ENCODE results near the gene SDK2.

Gene SDK2

DNA sequence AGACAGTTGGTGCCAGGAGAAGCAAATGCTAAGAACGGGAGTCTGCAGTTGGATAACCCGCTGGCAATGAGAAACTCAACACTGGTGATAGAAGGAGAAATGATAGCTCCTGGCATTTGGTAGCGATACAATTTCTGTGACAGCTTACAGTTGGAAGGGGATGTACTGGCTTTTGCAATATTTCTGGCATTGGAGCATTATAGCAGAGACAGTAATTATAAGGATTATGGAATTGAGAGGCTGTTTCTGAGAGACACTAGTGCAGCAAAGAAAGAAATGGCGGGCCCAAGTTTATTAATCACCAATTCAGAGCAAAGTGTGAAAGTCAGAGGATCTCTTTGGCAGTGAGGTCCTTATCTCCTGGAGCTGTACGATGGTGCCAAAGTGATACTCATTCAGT lies 16.1 kb upstream of the SDK2 start:
- Histone ChIP-seq H3K27ac (replicated peaks) (no peak overlapping the region), H3K4me3 (replicated peaks; ENCODE audit: insufficient read depth, low read length) (no peak overlapping the region), H3K27me3 (ENCODE audit: insufficient read depth, poor library complexity, severe bottlenecking) (no peaks in the 10 kb centered on the region)
- TF ChIP-seq SPI1 (IDR thresholded peaks at IDR 0.05; ENCODE audit: borderline replicate concordance, low read depth): no peak
- TF ChIP-seq POLR2AphosphoS5 (IDR thresholded peaks at IDR 0.05; ENCODE audit: low read depth): no peak
- no peak for DNase-seq (ENCODE audit: low read depth in 1 of 2, low spot score in 1 of 2)

DNA sequence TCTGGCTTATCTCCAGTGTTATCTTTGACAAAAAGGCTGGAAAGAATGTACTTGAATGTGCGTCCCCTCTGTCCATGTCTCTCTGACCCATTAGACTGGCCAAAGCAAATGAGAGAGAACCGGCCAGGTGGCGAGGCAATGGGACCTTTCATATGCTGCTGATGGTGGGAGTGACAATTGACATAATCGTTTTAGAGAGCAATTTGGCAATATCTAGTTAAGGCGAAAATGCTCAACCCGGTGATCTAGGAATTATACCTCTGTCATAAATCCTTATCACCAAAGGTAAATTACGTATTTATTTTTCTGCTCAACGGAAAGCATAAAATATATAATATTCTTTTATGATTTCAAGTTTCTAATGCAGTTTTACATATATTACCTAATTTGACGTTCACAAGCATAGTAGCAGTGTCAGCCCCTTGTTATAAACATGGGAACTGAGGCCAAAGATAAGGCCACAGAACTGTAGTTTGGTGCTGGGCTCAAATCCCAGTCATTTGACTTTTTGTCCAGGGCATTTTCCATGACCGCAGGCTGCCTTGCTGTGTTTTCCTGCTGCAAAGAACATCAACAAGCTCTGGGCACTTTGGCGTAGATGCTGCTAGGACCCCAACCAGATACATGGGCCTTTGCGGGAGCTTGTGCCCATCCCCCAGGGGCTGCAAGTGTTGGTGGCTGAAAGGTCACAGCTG lies 14.7 kb upstream of the SDK2 start:
- H3K27me3 ChIP-seq (ENCODE audit: insufficient read depth, poor library complexity, severe bottlenecking): no peaks in the 10 kb centered on the region
- DNase-seq (ENCODE audit: low read depth in 1 of 2, low spot score in 1 of 2): no peak
- H3K27ac ChIP-seq (replicated peaks): no peak overlapping the region
- TF ChIP-seq, protein P1, sequence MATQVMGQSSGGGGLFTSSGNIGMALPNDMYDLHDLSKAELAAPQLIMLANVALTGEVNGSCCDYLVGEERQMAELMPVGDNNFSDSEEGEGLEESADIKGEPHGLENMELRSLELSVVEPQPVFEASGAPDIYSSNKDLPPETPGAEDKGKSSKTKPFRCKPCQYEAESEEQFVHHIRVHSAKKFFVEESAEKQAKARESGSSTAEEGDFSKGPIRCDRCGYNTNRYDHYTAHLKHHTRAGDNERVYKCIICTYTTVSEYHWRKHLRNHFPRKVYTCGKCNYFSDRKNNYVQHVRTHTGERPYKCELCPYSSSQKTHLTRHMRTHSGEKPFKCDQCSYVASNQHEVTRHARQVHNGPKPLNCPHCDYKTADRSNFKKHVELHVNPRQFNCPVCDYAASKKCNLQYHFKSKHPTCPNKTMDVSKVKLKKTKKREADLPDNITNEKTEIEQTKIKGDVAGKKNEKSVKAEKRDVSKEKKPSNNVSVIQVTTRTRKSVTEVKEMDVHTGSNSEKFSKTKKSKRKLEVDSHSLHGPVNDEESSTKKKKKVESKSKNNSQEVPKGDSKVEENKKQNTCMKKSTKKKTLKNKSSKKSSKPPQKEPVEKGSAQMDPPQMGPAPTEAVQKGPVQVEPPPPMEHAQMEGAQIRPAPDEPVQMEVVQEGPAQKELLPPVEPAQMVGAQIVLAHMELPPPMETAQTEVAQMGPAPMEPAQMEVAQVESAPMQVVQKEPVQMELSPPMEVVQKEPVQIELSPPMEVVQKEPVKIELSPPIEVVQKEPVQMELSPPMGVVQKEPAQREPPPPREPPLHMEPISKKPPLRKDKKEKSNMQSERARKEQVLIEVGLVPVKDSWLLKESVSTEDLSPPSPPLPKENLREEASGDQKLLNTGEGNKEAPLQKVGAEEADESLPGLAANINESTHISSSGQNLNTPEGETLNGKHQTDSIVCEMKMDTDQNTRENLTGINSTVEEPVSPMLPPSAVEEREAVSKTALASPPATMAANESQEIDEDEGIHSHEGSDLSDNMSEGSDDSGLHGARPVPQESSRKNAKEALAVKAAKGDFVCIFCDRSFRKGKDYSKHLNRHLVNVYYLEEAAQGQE (IDR thresholded peaks at IDR 0.05; ENCODE audit: insufficient replicate concordance, low read depth): no peak
- TF ChIP-seq POLR2AphosphoS5 (IDR thresholded peaks at IDR 0.05; ENCODE audit: low read depth) (no peak), GABPA (IDR thresholded peaks at IDR 0.05; ENCODE audit: low read depth) (no peak), SPI1 (IDR thresholded peaks at IDR 0.05; ENCODE audit: borderline replicate concordance, low read depth) (no peak)
- TF ChIP-seq, protein P2, sequence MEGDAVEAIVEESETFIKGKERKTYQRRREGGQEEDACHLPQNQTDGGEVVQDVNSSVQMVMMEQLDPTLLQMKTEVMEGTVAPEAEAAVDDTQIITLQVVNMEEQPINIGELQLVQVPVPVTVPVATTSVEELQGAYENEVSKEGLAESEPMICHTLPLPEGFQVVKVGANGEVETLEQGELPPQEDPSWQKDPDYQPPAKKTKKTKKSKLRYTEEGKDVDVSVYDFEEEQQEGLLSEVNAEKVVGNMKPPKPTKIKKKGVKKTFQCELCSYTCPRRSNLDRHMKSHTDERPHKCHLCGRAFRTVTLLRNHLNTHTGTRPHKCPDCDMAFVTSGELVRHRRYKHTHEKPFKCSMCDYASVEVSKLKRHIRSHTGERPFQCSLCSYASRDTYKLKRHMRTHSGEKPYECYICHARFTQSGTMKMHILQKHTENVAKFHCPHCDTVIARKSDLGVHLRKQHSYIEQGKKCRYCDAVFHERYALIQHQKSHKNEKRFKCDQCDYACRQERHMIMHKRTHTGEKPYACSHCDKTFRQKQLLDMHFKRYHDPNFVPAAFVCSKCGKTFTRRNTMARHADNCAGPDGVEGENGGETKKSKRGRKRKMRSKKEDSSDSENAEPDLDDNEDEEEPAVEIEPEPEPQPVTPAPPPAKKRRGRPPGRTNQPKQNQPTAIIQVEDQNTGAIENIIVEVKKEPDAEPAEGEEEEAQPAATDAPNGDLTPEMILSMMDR (IDR thresholded peaks at IDR 0.05; ENCODE audit: insufficient read depth, low read length): no peak
- no peak overlapping the region for H3K4me3 ChIP-seq (replicated peaks; ENCODE audit: insufficient read depth, low read length)

DNA sequence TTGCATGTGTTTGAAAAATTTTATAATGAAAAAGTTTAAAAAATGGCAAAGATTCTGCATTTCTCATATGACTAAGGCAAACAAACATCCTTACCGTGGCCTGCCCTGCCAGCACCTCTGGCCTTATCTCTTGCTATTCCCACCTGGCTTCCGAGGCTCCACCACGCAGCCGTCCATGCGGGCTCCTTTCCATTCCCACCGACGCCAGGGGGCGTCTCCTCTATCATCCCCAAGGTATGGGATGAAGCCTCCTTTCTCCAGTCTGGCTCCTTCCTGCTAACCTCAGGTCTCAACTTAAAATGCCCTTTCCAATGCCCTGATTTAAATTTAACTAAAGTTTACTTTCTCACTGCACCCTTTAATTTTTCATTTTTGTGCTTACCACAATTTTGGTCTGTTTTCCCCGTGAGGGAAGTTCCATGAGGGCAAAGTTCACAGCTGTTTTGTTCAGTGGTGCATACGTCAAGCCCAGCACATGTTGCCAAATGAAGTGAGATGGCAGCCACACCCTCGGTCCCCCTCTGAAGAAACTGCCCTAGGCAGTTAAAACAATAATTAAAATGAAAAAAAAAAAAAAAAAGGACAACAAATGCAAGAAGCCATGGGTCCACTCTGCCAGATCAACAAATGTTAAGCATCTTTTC lies 13.3 kb upstream of the SDK2 start:
- Histone ChIP-seq H3K27me3 (ENCODE audit: insufficient read depth, poor library complexity, severe bottlenecking) (no peaks in the 10 kb centered on the region), H3K4me3 (replicated peaks; ENCODE audit: insufficient read depth, low read length) (no peak overlapping the region), H3K27ac (replicated peaks) (no peak overlapping the region)
- TF ChIP-seq, protein P2 (IDR thresholded peaks at IDR 0.05; ENCODE audit: insufficient read depth, low read length): no peak
- DNase-seq (ENCODE audit: low read depth in 1 of 2, low spot score in 1 of 2): peak in 1 of 2 experiments; percentile 28

DNA sequence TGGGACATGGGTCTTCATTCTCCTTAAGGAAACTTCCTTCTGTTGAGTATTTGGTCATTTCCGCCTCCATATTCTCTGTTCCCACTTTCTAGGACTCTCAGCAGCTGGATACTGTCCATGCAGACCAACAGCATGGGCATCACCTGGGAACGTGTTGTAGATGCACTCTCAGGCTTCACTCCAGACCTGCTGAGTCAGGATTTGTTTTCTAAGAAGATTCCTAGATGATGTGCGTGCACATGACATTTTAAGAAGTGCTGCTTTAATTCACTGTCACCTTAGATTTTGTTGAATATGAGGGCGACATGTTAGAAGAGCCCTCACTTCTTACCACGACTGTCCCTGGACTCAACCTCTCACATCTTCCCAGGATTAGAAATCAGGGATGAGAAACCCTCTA lies 10.0 kb upstream of the SDK2 start:
- H3K27me3 ChIP-seq (ENCODE audit: insufficient read depth, poor library complexity, severe bottlenecking): no peaks in the 10 kb centered on the region
- no peak for DNase-seq (ENCODE audit: low read depth in 1 of 2, low spot score in 1 of 2)
- no peak for TF ChIP-seq GABPA (IDR thresholded peaks at IDR 0.05; ENCODE audit: low read depth)
- TF ChIP-seq, protein P1 (IDR thresholded peaks at IDR 0.05; ENCODE audit: insufficient replicate concordance, low read depth): no peak
- no peak for TF ChIP-seq SPI1 (IDR thresholded peaks at IDR 0.05; ENCODE audit: borderline replicate concordance, low read depth)

DNA sequence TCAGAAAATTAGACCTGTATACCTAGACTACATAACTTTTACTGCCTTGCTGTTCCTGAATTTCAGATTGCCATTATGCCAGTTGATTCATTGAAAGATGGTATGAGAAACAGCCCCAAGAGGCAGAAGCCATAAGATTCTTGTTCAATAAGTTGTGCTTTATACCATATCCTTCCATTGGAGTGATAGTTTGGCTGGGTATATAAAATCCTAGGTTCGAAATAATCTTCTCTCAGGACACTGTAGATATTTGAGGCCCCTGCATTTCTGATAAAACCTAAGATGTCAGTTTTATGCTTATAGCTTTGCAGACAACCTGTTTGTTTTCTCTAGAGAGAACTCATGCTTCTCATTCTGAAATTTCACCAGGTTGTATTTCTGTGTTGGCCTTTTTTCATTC lies 9.6 kb upstream of the SDK2 start:
- Histone ChIP-seq H3K27ac (replicated peaks) (no peak overlapping the region), H3K27me3 (ENCODE audit: insufficient read depth, poor library complexity, severe bottlenecking) (no peaks in the 10 kb centered on the region), H3K4me3 (replicated peaks; ENCODE audit: insufficient read depth, low read length) (no peak overlapping the region)
- DNase-seq (ENCODE audit: low read depth in 1 of 2, low spot score in 1 of 2): no peak
- TF ChIP-seq POLR2AphosphoS5 (IDR thresholded peaks at IDR 0.05; ENCODE audit: low read depth) (no peak), SPI1 (IDR thresholded peaks at IDR 0.05; ENCODE audit: borderline replicate concordance, low read depth) (no peak), GABPA (IDR thresholded peaks at IDR 0.05; ENCODE audit: low read depth) (no peak)
- TF ChIP-seq, protein P1 (IDR thresholded peaks at IDR 0.05; ENCODE audit: insufficient replicate concordance, low read depth): no peak
- TF ChIP-seq, protein P2 (IDR thresholded peaks at IDR 0.05; ENCODE audit: insufficient read depth, low read length): no peak

More for the DNA sequence above, 10.0 kb upstream of the SDK2 start:
- H3K4me3 ChIP-seq (replicated peaks; ENCODE audit: insufficient read depth, low read length): no peak overlapping the region
- no peak overlapping the region for H3K27ac ChIP-seq (replicated peaks)
